Cerebellar nuclear complex (tissue), 1 donor: Measurements from ENCODE around the gene SPATA24.
"Not testable (repeated sequence)": the region's sequence is repeated elsewhere in the genome, so short reads cannot be mapped to it uniquely, and the experiment has no call there.

Source experiments
- DNase-seq, 2 experiments: peaks; one replicate each; lab custom pipeline; 2025; lab: John Stamatoyannopoulos, UW

Gene SPATA24

DNA sequence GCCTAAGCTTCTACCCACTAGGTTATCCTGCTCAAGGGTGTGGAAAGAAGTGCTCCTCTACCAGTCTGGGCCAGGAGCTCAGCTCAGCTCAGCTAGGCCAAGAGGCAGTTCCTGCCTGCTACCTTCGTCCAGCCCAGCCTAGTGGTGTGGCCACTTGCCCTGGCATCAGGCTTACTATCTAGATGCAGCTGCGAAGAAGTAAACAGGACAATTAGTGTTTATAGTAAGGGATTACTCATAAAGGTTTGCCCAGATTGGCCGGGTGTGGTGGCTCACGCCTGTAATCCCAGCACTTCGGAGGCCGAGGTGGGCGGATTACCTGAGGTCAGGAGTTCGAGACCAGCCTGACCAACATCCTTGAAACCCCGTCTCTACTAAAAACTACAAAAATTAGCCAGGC is 12.8 kb upstream of the SPATA24 start:
- DNase-seq = no peak

GRCh38 chr5:139415869-139416268 is 12.0 kb upstream of the SPATA24 start:
- no peak for DNase-seq

GRCh38 chr5:139415221-139415861 is 11.5 kb upstream of the SPATA24 start:
- peak; percentile 32 to 33 for DNase-seq

GRCh38 chr5:139414581-139415130 is 10.8 kb upstream of the SPATA24 start:
- DNase-seq = no peak

DNA sequence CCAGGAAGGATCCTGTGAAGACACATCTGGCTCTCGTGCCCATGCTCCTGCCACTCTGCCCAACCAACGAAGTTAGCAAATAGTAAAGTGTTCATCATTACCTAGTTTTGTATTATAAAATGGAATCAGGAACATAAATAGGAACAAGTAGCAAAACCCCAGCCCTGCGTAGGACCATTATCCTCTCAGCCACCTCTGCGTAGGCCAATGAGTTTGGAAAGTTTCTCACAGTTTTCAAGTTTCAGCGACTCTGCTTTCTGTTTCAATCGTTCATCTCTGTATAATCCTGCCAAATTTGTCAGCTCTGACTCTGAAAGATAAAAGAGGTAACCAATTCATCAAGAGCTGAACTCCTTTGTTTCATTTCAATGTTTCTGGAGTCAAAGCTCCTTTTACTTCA is 10.1 kb upstream of the SPATA24 start:
- no peak for DNase-seq

DNA sequence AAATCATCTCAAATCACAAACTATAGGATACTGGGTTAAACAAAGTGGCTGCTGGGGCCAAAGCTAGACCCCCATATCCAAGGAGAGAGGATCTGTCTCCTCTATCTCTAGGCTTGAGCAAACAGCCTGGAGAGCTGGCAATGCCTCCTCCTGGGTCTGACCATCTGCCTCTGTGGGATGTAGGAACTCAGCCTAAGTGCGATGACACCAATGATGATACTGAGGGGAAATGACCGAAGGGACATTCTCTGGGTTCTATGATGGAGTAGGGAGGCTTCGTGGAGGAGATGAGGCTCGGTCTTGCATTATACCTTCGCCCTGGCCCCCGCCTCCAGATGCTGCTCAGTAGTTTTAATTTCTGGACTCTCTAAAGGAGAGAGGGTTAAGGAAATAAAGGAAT is 9.3 kb upstream of the SPATA24 start:
- no peak for DNase-seq

GRCh38 chr5:139410993-139411828 is 7.3 kb upstream of the SPATA24 start:
- no peak for DNase-seq

GRCh38 chr5:139410121-139410992 is 6.5 kb upstream of the SPATA24 start:
- DNase-seq = no peak

- not testable (repeated sequence) for DNase-seq
Measured at GRCh38 chr5:139409116-139409515, 5.2 kb upstream of the SPATA24 start.

- DNase-seq = no peak
Measured at GRCh38 chr5:139408191-139408590, 4.3 kb upstream of the SPATA24 start.

DNA sequence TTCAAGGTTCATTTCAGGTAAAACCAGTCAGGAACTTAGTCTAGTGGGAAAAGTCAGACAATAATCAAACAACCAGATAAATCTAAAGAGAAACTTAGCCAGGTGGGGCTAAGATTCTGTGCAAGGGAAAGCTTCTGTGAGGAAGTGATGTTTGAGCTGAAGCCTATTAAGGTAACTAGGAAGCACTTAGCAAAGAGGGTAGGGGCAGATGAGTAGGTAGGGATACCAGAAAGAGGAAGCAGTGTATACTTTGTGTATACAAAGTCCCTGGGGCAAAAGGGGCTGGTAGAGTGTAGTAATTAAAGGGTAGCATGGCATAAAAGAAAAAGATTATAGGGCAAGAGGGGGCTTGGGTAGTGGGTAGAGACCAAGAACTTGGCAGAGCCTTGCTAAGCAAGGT is 3.6 kb upstream of the SPATA24 start:
- DNase-seq = no peak

DNA sequence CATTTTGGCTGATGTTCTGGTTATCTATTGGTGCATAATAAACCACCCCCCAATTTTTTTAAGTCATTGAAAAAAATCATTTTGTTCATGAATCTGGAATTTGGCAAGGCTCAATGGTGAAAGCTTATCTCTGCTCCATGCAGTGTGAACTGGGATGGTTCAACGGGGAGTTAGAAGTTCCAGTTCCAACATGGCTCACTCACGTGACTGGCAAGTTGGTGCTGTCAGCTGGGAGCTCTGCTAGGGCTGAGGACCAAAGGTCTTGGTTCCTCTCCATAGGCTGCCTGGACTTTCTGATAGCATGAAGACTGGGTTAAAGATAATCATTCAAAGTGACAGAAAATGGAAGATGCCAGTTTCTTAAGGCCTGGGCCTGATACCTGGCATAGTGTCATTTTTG is 3.1 kb upstream of the SPATA24 start:
- no peak for DNase-seq

DNA sequence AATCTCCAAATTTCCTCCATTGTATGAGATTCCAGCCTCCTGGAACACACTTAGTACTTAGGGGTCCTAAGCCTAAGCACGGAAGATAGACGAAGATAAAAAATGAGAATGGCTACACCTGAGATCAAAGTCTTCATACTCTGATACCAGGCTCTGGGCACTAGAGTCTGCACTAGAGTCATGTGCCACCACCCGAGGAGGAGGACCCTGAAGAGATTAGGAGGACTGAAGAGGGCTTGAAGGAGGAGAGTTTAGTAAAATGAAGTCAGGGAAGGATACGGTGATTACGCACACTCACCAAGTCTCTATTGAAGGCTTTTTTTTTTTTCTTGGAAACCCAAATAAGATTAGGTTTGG is 573 bp upstream of the SPATA24 start:
- DNase-seq = no peak

DNA sequence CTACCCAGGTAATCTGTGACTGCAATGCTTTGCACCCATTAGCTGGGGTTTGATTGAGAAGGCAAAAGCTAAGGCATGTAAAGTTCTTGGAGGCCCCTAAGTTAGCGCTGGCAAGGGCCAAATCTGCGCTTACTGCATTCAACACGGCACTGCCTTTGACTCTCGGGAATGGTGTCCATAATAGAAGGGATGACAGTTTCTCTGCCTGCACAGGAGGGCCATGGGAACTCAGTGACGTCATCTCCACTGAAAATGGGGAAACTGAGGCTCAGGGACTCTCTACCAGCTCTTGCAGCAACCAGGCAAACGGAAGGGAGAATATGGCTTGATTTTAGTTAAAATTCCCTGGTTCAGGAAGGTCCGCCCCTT is 487 bp downstream of the SPATA24 start:
- no peak for DNase-seq

GRCh38 chr5:139402561-139403158 is 1.2 kb downstream of the SPATA24 start:
- DNase-seq = no peak

GRCh38 chr5:139401546-139401945 is 2.3 kb downstream of the SPATA24 start:
- no peak for DNase-seq

DNA sequence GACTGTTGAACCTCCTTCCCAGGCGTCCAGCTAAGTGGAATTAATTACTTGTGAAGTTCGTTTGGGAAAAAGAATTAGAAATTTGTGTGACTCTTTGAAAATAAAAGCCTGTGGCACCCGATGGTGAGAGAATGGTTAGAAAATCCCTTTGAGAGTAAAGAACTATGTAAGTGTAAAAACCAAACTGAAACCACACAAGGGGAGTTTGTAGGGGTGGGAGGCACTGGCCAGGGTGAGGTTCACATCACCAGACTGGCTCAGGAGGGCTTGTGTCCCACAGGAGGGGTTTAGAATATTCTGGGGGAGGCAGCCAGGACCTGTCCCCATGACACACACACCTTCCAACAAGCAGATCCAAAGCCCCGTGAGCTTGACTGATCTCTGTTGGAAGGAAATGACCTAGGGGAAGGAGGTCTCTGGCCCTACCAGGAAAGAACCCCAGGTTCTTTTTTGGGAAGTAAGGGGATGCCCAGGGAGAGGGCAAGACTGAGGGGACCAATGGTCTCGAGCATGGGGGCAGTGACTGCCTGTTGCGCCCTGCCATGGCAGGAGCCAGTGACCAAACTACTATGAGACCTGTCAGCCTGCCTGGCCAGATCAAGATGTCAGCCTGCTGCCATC is 4.3 kb downstream of the SPATA24 start:
- DNase-seq = no peak

DNA sequence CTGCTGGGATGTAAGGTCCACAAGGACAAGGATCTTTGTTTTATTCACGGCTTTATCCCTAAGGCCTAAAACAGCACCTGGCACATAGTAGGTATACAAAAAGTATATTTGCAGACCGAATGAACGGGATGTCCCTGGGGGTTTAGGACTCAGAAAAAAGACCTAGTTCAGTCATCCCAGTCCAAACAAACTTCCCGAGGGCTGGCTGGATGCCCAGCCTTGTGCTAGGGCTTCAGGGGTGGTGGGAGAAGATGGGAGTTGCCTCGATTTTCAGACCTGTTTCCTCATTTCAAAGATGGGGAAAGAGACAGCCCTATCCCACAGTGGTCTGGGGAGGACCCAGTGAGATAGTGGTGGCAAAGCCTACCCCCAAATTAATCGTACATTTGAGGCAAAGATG is 6.0 kb downstream of the SPATA24 start:
- DNase-seq = no peak

DNA sequence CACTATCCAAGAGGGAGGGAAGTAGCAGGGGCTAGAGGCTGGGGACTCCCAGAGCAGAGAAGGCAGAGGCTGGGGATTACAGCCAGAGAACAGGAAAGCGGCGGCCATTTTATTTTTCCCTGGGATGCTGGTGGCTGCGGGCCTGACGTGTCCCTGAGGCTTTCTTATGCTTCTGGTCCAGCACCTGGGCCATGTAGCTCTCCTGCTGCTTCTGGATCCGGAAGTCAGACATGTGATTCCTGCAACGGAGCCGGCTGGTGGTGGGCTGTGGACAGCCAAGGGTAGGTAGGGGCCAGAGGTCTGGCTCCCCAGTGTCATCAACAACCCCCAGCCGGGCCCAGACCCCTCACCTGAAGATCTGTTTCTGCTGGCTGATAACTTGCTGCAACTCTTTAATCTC is 7.2 kb downstream of the SPATA24 start:
- no peak for DNase-seq

DNA sequence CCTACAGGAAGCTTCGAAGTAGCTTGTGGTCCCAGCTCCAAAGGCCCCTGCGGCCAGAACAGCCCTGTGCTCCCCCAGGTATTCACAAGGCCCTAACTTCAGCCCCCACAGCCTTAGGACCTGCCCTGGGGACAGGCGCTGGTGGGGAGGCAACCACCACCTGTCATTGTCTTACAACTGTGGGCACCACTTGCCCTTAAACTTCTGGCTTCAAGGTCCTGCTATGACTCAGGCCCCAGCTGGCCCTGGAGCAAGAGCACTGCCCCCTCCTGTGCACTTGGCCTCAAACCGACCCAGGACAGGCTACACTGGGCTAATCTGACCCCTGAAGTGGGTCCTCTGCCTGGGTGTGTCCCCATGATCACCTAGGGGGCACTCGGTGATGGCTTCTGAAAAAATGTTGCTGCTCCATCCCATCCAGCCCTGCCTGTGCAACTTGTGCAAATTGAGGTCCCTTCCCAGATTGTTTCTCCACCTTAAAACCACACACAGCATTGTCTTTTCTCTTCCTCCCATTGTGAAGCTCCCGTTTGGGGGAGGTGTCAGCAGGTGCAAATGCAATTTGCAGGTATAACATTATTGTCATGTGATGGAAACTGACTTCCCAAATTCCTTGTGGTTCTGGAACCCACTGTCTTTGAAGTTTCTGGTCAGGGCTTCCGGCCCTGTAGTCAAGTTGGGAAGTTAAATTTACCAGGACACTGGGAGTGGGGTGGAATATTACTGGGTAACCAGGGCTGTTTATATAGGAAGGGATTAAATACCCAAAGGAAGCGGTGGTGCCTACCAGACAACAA is 7.8 kb downstream of the SPATA24 start:
- no peak for DNase-seq
